ENCODE measurements around the gene NPAS1.

Gene NPAS1

GRCh38 chr19:47068876-47069406 is 49.3 kb downstream of the NPAS1 start:
- H3K4me3 ChIP-seq (ENCODE audit: low read depth, low read length): no peak overlapping the region
- DNase-seq (ENCODE audit: low read depth): no peak
- TF ChIP-seq CTCF (IDR thresholded peaks at IDR 0.05; ENCODE audit: insufficient read depth, low read depth, low read length, missing control alignments): no peak

GRCh38 chr19:47069795-47070194 is 50.2 kb downstream of the NPAS1 start:
- TF ChIP-seq CTCF (IDR thresholded peaks at IDR 0.05; ENCODE audit: insufficient read depth, low read depth, low read length, missing control alignments): no peak
- no peak for DNase-seq (ENCODE audit: low read depth)
- no peak overlapping the region for H3K4me3 ChIP-seq (ENCODE audit: low read depth, low read length)

GRCh38 chr19:47070756-47071155 is 51.1 kb downstream of the NPAS1 start:
- H3K4me3 ChIP-seq (ENCODE audit: low read depth, low read length): no peak overlapping the region
- no peak for DNase-seq (ENCODE audit: low read depth)
- TF ChIP-seq CTCF (IDR thresholded peaks at IDR 0.05; ENCODE audit: insufficient read depth, low read depth, low read length, missing control alignments): no peak

GRCh38 chr19:47071731-47072130 is 52.1 kb downstream of the NPAS1 start:
- DNase-seq (ENCODE audit: low read depth): no peak
- no peak overlapping the region for H3K4me3 ChIP-seq (ENCODE audit: low read depth, low read length)
- no peak for TF ChIP-seq CTCF (IDR thresholded peaks at IDR 0.05; ENCODE audit: insufficient read depth, low read depth, low read length, missing control alignments)

- no peak for DNase-seq (ENCODE audit: low read depth)
- H3K4me3 ChIP-seq (ENCODE audit: low read depth, low read length): no peak overlapping the region
- no peak for TF ChIP-seq CTCF (IDR thresholded peaks at IDR 0.05; ENCODE audit: insufficient read depth, low read depth, low read length, missing control alignments)
Measured at GRCh38 chr19:47072323-47072722, 52.7 kb downstream of the NPAS1 start.

GRCh38 chr19:47073574-47073973 is 53.9 kb downstream of the NPAS1 start:
- H3K4me3 ChIP-seq (ENCODE audit: low read depth, low read length): no peak overlapping the region
- TF ChIP-seq CTCF (IDR thresholded peaks at IDR 0.05; ENCODE audit: insufficient read depth, low read depth, low read length, missing control alignments): no peak
- DNase-seq (ENCODE audit: low read depth): no peak

GRCh38 chr19:47074621-47075020 is 55.0 kb downstream of the NPAS1 start:
- H3K4me3 ChIP-seq (ENCODE audit: low read depth, low read length): no peak overlapping the region
- no peak for TF ChIP-seq CTCF (IDR thresholded peaks at IDR 0.05; ENCODE audit: insufficient read depth, low read depth, low read length, missing control alignments)
- DNase-seq (ENCODE audit: low read depth): no peak

All from GM12865 (cell line).